ENCODE results near the gene RNU7-1. TPM values are rescaled to one million over a fixed set of nuclear protein-coding genes. Genes with fewer than 3 reads are reported as not detected.

RNU7-1 gene
- total RNA-seq, 2 donors from 2014 or later, result not detected

GRCh38 chr12:6935371-6936193 lies 8.0 kb upstream of the RNU7-1 start:
- intact Hi-C loops (cut with DNase I, micrococcal nuclease), result no loop called here
- DNase-seq, result no peak
- no peak for ATAC-seq

GRCh38 chr12:6936194-6936635 lies 7.4 kb upstream of the RNU7-1 start:
- DNase-seq (no peak), ATAC-seq (no peak)
- intact Hi-C loops (cut with DNase I, micrococcal nuclease), result no loop called here

GRCh38 chr12:6936636-6937480 lies 6.8 kb upstream of the RNU7-1 start:
- ATAC-seq (peak; percentile 6), DNase-seq (no peak)
- intact Hi-C loops (cut with DNase I, micrococcal nuclease), result no loop called here

- DNase-seq (peak; percentile 92 to 94), ATAC-seq (peak; percentile 87)
- intact Hi-C loops (cut with DNase I, micrococcal nuclease), result no loop called here
Measured at GRCh38 chr12:6937481-6938352, 5.9 kb upstream of the RNU7-1 start.

GRCh38 chr12:6938353-6939190 lies 5.0 kb upstream of the RNU7-1 start:
- ATAC-seq (no peak), DNase-seq (no peak)
- intact Hi-C loops (cut with DNase I, micrococcal nuclease), result no loop called here

GRCh38 chr12:6939191-6939540 lies 4.5 kb upstream of the RNU7-1 start:
- intact Hi-C loops (cut with DNase I, micrococcal nuclease), result no loop called here
- ATAC-seq, result no peak
- no peak for DNase-seq

- intact Hi-C loops (cut with DNase I, micrococcal nuclease), result no loop called here
- peak in 1 of 2 donors; percentile 19 for DNase-seq
- ATAC-seq, result no peak
Measured at GRCh38 chr12:6941267-6941666, 2.3 kb upstream of the RNU7-1 start.

- peak in 1 of 2 donors; percentile 18 for DNase-seq
- no peak for ATAC-seq
- intact Hi-C loops (cut with DNase I, micrococcal nuclease), result no loop called here
Measured at GRCh38 chr12:6941782-6942181, 1.8 kb upstream of the RNU7-1 start.

GRCh38 chr12:6942331-6942665 lies 1.3 kb upstream of the RNU7-1 start:
- DNase-seq (no peak), ATAC-seq (no peak)
- intact Hi-C loops (cut with DNase I, micrococcal nuclease), result no loop called here

- peak; percentile 41 for ATAC-seq
- peak; percentile 77 to 90 for DNase-seq
- intact Hi-C loops (cut with DNase I, micrococcal nuclease), result no loop called here
Measured at GRCh38 chr12:6943389-6943721, 261 bp upstream of the RNU7-1 start.

- ATAC-seq (peak; percentile 56), DNase-seq (peak; percentile 95)
- intact Hi-C loops (cut with DNase I, micrococcal nuclease), result no loop called here
Measured at GRCh38 chr12:6944381-6945186, 968 bp downstream of the RNU7-1 start.

- DNase-seq, result no peak
- intact Hi-C loops (cut with DNase I, micrococcal nuclease), result no loop called here
- ATAC-seq, result no peak
Measured at GRCh38 chr12:6945613-6946012, 2.0 kb downstream of the RNU7-1 start.

GRCh38 chr12:6946033-6946919 lies 2.7 kb downstream of the RNU7-1 start:
- intact Hi-C loops (cut with DNase I, micrococcal nuclease), result no loop called here
- DNase-seq (peak; percentile 92 to 96), ATAC-seq (peak; percentile 73)

- intact Hi-C loops (cut with DNase I, micrococcal nuclease), result no loop called here
- DNase-seq (no peak), ATAC-seq (no peak)
Measured at GRCh38 chr12:6946920-6947374, 3.3 kb downstream of the RNU7-1 start.

- DNase-seq (no peak), ATAC-seq (no peak)
- intact Hi-C loops (cut with DNase I, micrococcal nuclease), result no loop called here
Measured at GRCh38 chr12:6947615-6948014, 4.0 kb downstream of the RNU7-1 start.

- intact Hi-C loops (cut with DNase I, micrococcal nuclease), result no loop called here
- no peak for ATAC-seq
- DNase-seq, result no peak
Measured at GRCh38 chr12:6948873-6949594, 5.4 kb downstream of the RNU7-1 start.
